SJCRH30 (cell line): ENCODE measurements around the gene APOM. TPM values are rescaled to one million over a fixed set of nuclear protein-coding genes. Genes with fewer than 3 reads are reported as not detected.

ENCODE experiments used
- DNase-seq, 2 experiments: peaks; one replicate each; pipeline ENCODE4 v3.0.0-alpha.2; 2015 to 2020
- H3K27ac ChIP-seq: fragments of 250-450 bp; sonication (Bioruptor Pico); 2 replicates; pipeline ENCODE4 v1.5.1; 2020; ENCODE audit warnings: mild to moderate bottlenecking, moderate library complexity
- H3K27me3 ChIP-seq: fragments of 250-450 bp; sonication (Bioruptor Pico); 2 replicates; pipeline ENCODE4 v1.5.1; 2020; ENCODE audit warnings: mild to moderate bottlenecking, moderate library complexity
- H3K36me3 ChIP-seq: fragments of 250-450 bp; sonication (Bioruptor Pico); 2 replicates; pipeline ENCODE4 v1.5.1; 2020; ENCODE audit warnings: mild to moderate bottlenecking, moderate library complexity
- H3K4me1 ChIP-seq: fragments of 250-450 bp; sonication (Bioruptor Pico); 2 replicates; pipeline ENCODE4 v1.5.1; 2020; ENCODE audit warnings: mild to moderate bottlenecking, moderate library complexity
- H3K4me3 ChIP-seq: fragments of 250-450 bp; sonication (Bioruptor Pico); 2 replicates; pipeline ENCODE4 v1.5.1; 2020; ENCODE audit warnings: mild to moderate bottlenecking, moderate library complexity
- H3K9me3 ChIP-seq: fragments of 250-450 bp; sonication (Bioruptor Pico); replicated peaks from 2 replicates; pipeline ENCODE4 v1.5.1; 2020; ENCODE audit warnings: mild to moderate bottlenecking, moderate library complexity
- total RNA-seq: library from RNA; depleted of rRNA; stranded (reverse); fragments of >200 nt; shearing (Covaris generic); gene quantifications from 2 replicates; pipeline ENCODE4 v1.2.3, GENCODE V29; 2014

Gene APOM
- total RNA-seq, 1 experiment from 2014 or later: 1.8 TPM

DNA sequence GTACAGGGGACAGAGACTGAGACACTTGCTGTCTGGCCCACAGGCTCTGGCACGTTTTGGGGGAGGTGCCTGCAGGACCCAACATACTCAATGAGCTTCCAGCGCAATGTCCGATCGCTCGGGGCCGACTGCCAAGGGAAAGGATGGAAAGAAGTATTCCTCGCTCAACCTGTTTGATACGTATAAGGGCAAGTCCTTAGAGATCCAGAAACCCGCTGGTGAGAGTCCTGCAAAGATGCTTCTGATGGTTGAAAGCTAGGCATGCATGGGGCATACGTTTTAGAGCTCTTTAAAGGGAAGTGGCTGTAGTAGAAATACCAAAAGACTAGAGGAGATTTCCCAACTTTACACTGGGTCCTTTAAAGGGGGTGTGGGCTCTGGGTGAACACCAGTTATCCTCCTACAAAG lies 33.0 kb upstream of the APOM start:
- Histone ChIP-seq H3K36me3 (peaks cover 55% of the 10 kb centered on the region), H3K9me3 (no peaks in the 10 kb centered on the region), H3K27ac (no peak overlapping the region; the same call in 1 of the 2 replicates), H3K4me1 (no peaks in the 10 kb centered on the region), H3K4me3 (peak overlapping the region; percentile 95), H3K27me3 (no peaks in the 10 kb centered on the region)
- DNase-seq: no peak

DNA sequence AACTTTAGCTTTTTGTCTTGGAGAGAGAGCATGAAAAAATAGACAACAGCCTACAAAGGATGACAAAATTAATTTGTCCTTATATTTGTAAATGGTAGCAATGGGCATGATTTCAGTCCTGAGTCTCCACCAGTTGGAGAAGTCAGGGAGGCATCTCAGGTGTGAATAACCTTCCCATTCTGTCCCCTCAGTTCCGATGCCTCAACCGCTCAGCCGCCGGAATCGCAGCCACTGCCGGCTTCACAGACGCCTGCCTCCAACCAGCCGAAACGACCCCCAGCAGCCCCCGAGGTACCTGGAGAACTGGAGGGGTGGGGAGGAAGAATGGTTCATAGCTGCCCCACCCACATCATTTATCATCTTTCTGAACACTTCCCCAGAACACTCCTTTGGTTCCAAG lies 31.6 kb upstream of the APOM start:
- DNase-seq: no peak
- Histone ChIP-seq H3K27me3 (no peaks in the 10 kb centered on the region), H3K9me3 (no peaks in the 10 kb centered on the region), H3K27ac (no peak overlapping the region), H3K4me1 (no peaks in the 10 kb centered on the region), H3K36me3 (peaks cover 69% of the 10 kb centered on the region), H3K4me3 (no peak overlapping the region)

DNA sequence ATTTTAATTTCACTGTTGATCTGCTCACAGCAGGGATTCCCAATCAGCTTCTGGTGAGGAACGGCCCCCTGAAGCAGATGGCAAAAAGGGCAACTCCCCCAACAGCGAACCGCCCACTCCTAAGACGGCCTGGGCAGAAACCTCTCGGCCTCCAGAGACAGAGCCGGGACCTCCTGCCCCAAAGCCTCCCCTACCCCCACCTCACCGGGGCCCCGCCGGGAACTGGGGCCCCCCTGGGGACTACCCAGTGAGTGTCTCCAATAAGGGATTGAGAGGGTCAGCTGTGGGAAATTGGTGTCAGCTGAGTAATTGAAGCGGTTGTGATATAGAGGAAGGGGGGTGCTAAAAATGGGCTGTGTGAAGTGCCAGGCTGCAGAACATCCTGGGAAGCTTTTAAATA lies 28.7 kb upstream of the APOM start:
- Histone ChIP-seq H3K4me3 (no peak overlapping the region), H3K27ac (no peak overlapping the region), H3K27me3 (no peaks in the 10 kb centered on the region), H3K9me3 (no peaks in the 10 kb centered on the region), H3K36me3 (peaks cover 92% of the 10 kb centered on the region), H3K4me1 (no peaks in the 10 kb centered on the region)
- no peak for DNase-seq

DNA sequence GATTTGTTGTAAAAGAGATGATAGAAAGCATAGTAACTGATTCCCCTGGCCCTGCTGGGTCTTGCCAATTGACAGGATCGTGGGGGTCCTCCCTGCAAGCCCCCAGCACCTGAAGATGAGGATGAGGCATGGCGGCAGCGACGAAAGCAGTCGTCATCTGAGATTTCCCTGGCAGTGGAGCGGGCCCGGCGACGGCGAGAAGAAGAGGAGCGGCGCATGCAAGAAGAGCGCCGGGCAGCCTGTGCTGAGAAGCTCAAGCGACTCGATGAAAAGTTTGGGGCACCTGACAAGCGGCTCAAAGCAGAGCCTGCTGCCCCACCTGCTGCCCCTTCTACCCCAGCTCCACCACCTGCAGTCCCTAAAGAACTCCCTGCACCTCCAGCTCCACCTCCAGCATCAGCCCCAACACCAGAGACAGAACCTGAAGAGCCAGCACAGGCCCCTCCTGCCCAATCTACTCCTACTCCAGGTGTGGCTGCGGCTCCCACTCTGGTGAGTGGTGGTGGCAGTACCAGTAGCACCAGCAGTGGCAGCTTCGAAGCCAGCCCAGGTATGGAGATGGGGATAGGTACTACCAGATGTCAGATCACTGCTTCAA lies 27.9 kb upstream of the APOM start:
- Histone ChIP-seq H3K4me3 (no peak overlapping the region), H3K4me1 (no peaks in the 10 kb centered on the region), H3K27me3 (no peaks in the 10 kb centered on the region), H3K9me3 (no peaks in the 10 kb centered on the region), H3K27ac (no peak overlapping the region), H3K36me3 (peaks cover 96% of the 10 kb centered on the region)
- no peak for DNase-seq

DNA sequence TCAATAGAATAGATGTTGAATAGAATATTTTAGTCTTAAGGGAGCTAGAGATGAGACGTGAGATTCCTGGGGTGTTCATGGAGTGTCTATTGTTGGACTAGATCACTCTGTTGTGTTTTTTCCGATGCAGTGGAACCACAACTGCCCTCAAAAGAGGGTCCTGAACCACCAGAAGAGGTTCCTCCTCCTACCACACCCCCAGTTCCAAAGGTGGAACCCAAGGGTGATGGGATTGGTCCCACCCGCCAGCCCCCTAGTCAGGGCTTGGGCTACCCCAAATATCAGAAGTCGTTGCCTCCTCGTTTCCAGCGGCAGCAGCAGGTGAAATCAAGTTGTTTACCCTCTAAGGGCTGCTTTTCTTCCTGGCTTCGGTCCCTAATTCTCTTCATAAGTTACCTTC lies 26.7 kb upstream of the APOM start:
- Histone ChIP-seq H3K36me3 (peaks cover 93% of the 10 kb centered on the region), H3K9me3 (no peaks in the 10 kb centered on the region), H3K27ac (no peak overlapping the region), H3K4me1 (no peaks in the 10 kb centered on the region), H3K27me3 (no peaks in the 10 kb centered on the region), H3K4me3 (no peak overlapping the region)
- no peak for DNase-seq

DNA sequence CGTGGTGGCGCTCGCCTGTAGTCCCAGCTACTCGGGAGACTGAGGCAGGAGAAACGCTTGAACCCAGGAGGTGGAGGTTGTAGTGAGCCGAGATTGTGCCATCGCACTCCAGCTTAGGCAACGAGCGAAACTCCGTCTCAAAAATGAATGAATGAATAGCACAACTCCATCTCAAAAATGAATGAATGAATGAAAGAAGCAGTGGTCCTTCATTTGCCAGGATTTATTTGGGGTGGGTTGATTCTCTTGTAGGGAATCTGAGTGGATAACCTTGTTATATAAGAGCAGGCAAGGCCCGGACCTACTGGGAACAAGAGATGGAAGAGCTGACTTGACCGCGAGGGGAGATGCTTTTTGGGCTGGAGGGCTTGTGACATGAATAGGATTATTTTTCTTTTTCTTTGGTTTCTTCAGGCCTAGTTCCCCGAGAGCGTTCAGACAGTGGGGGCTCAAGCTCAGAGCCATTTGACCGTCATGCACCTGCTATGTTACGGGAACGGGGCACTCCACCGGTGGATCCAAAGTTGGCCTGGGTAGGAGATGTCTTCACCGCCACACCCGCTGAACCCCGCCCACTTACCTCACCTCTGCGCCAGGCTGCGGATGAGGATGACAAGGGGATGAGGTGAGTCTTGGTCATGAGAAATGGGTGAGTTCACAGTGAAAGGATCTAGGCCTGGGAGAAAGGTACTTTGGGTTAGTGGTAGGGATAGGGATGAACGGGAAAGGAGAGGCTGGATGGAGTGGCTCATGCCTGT lies 25.3 kb upstream of the APOM start:
- Histone ChIP-seq H3K36me3 (peaks cover 93% of the 10 kb centered on the region), H3K27ac (no peak overlapping the region), H3K4me3 (no peak overlapping the region), H3K9me3 (no peaks in the 10 kb centered on the region), H3K4me1 (no peaks in the 10 kb centered on the region), H3K27me3 (no peaks in the 10 kb centered on the region)
- no peak for DNase-seq

DNA sequence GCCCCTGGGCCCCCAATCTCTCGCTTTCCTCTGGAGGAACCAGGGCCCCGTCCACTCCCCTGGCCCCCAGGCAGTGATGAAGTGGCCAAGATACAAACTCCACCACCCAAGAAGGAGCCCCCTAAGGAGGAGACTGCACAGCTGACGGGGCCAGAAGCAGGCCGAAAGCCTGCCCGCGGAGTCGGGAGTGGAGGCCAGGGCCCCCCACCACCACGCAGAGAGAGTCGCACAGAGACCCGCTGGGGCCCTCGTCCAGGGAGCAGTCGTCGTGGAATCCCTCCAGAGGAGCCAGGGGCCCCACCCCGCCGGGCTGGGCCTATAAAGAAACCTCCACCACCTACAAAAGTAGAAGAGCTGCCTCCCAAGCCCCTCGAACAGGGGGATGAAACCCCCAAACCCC lies 24.5 kb upstream of the APOM start:
- Histone ChIP-seq H3K4me3 (no peak overlapping the region), H3K9me3 (no peaks in the 10 kb centered on the region), H3K27ac (no peak overlapping the region), H3K4me1 (no peaks in the 10 kb centered on the region), H3K27me3 (no peaks in the 10 kb centered on the region), H3K36me3 (peaks cover 93% of the 10 kb centered on the region)
- no peak for DNase-seq

DNA sequence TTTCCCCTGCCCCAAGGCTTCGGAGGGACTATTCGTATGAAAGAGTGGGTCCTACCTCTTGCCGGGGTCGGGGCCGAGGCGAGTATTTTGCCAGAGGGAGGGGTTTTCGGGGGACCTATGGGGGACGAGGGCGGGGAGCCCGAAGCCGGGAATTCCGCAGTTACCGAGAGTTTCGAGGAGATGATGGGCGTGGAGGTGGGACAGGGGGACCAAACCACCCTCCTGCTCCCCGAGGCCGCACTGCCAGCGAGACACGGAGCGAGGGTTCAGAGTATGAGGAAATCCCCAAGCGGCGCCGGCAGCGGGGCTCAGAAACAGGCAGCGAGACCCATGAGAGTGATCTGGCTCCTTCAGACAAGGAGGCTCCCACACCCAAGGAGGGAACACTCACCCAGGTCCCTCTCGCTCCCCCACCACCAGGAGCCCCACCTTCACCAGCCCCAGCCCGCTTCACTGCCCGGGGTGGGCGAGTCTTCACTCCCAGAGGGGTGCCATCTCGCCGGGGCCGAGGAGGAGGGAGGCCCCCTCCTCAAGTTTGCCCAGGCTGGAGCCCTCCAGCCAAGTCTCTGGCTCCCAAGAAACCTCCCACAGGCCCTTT lies 23.9 kb upstream of the APOM start:
- H3K4me3 ChIP-seq: no peak overlapping the region
- no peaks in the 10 kb centered on the region for H3K4me1 ChIP-seq
- H3K36me3 ChIP-seq: peaks cover 93% of the 10 kb centered on the region
- H3K27ac ChIP-seq: no peak overlapping the region
- DNase-seq: no peak
- H3K27me3 ChIP-seq: no peaks in the 10 kb centered on the region
- H3K9me3 ChIP-seq: no peaks in the 10 kb centered on the region

DNA sequence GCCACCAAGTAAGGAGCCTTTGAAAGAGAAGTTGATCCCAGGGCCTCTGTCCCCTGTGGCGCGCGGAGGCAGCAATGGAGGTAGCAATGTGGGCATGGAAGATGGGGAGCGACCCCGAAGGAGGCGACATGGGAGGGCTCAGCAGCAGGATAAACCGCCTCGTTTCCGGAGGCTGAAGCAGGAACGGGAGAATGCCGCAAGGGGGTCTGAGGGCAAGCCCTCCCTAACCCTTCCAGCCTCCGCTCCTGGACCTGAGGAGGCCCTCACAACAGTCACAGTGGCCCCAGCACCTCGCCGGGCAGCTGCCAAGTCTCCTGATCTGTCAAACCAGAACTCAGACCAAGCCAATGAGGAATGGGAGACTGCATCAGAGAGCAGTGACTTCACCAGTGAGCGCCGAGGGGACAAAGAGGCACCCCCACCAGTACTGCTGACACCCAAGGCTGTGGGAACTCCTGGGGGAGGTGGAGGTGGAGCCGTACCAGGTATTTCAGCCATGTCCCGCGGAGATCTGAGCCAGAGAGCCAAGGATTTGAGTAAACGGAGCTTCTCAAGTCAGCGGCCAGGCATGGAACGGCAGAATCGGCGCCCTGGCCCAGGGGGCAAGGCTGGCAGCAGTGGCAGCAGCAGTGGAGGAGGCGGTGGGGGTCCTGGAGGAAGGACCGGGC lies 23.3 kb upstream of the APOM start:
- no peaks in the 10 kb centered on the region for H3K27me3 ChIP-seq

DNA sequence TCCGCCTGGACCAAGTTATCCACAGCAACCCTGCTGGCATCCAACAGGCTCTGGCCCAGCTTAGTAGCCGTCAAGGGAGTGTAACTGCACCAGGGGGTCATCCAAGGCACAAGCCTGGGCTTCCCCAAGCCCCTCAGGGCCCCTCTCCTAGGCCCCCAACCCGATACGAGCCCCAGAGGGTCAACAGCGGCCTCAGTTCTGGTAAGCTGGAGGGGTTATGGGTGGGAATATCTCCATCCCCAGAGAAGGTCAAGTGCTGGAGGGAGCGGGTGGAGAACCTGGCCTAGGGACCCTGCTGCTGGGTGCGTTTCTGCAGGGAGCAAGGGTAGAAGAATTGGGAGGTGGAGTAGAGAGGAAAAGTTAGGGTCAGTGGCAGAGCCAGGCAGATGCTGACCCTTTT lies 22.2 kb upstream of the APOM start:
- no peak for DNase-seq
- Histone ChIP-seq H3K36me3 (peaks cover 91% of the 10 kb centered on the region), H3K4me1 (no peaks in the 10 kb centered on the region), H3K4me3 (no peak overlapping the region), H3K27ac (no peak overlapping the region), H3K27me3 (no peaks in the 10 kb centered on the region), H3K9me3 (no peaks in the 10 kb centered on the region)

More for the DNA sequence above, 23.3 kb upstream of the APOM start:
- H3K9me3 ChIP-seq: no peaks in the 10 kb centered on the region
- DNase-seq: no peak
- peaks cover 92% of the 10 kb centered on the region for H3K36me3 ChIP-seq
- H3K4me3 ChIP-seq: no peak overlapping the region
- no peaks in the 10 kb centered on the region for H3K4me1 ChIP-seq
- no peak overlapping the region for H3K27ac ChIP-seq

DNA sequence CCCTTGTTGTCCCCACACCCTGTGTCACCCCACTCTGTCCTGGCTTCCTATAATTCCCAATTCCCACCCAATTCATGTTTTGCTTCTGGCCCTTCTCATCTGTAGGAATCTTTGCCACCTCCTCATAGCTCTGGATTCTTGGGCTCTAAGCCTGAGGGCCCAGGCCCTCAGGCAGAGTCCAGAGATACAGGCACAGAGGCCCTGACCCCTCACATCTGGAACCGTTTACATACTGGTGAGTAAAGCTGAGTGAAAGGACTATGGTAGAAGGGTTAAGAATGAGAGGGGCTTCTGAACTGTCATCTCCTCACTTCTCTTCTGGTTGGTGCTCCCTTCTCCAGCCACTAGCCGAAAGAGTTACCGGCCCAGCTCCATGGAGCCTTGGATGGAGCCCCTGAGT lies 21.6 kb upstream of the APOM start:
- Histone ChIP-seq H3K27me3 (no peaks in the 10 kb centered on the region), H3K27ac (no peak overlapping the region), H3K36me3 (peaks cover 91% of the 10 kb centered on the region), H3K4me1 (no peaks in the 10 kb centered on the region), H3K4me3 (no peak overlapping the region), H3K9me3 (no peaks in the 10 kb centered on the region)
- DNase-seq: no peak

DNA sequence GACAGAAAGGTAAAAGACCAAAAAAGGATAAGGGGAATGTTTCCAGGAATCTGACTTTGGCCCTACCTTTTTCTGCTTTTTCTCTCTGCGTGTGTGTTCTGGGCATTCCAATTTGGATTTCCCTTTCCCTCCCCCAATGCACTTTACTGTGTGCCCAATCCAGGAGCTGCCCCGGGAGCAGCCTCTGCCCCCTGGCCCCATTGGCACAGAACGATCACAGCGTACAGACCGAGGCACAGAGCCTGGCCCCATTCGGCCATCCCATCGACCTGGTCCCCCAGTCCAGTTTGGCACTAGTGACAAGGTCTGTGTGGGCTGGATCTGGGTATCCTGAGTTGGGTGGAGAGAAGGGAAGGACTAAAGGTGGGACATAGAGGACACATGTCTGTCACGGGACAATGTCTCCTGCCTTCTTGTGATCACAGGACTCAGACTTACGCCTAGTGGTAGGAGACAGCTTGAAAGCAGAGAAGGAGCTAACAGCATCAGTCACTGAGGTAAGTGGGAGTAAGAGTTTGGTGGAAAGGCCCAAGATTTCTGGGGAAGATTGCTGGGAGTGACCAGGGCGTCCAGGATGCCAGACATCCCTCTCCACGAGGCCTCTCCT lies 20.6 kb upstream of the APOM start:
- DNase-seq: no peak
- no peaks in the 10 kb centered on the region for H3K4me1 ChIP-seq
- H3K36me3 ChIP-seq: peaks cover 94% of the 10 kb centered on the region
- H3K27me3 ChIP-seq: no peaks in the 10 kb centered on the region
- H3K4me3 ChIP-seq: no peak overlapping the region
- no peaks in the 10 kb centered on the region for H3K9me3 ChIP-seq
- H3K27ac ChIP-seq: no peak overlapping the region

DNA sequence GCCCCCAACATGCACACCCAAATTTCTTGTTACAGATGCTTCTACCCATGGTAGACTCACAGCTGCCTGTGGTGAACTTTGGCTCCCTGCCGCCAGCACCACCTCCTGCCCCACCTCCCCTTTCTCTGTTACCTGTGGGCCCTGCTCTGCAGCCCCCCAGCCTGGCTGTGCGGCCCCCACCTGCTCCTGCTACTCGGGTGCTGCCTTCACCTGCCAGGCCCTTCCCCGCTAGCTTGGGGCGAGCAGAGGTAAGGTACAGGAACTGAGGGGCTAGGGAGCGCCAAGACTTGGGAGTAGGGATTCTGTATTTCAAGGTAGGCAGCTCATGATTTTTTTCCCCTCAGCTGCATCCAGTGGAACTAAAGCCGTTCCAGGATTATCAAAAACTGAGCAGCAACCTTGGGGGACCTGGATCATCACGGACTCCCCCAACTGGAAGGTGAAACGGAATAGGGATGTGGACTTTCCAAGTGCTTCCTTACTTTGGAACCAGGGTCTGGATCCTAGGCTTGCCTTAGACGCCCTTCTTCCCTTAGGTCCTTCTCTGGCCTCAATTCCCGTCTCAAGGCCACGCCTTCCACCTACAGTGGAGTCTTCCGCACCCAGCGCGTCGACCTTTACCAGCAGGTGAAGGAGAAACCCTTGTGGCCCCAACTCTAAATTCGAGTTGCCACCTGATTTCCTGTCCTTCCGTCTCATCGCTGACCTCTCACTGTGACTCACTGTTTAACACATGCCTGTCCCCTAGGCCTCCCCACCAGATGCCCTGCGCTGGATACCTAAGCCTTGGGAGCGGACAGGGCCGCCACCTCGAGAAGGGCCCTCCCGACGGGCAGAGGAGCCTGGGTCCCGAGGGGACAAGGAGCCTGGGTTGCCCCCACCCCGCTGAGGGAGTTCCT lies 18.7 kb upstream of the APOM start:
- H3K4me1 ChIP-seq: no peaks in the 10 kb centered on the region
- no peak overlapping the region for H3K4me3 ChIP-seq
- no peak overlapping the region for H3K27ac ChIP-seq
- H3K36me3 ChIP-seq: peaks cover 93% of the 10 kb centered on the region
- no peaks in the 10 kb centered on the region for H3K27me3 ChIP-seq
- DNase-seq: no peak
- no peaks in the 10 kb centered on the region for H3K9me3 ChIP-seq

DNA sequence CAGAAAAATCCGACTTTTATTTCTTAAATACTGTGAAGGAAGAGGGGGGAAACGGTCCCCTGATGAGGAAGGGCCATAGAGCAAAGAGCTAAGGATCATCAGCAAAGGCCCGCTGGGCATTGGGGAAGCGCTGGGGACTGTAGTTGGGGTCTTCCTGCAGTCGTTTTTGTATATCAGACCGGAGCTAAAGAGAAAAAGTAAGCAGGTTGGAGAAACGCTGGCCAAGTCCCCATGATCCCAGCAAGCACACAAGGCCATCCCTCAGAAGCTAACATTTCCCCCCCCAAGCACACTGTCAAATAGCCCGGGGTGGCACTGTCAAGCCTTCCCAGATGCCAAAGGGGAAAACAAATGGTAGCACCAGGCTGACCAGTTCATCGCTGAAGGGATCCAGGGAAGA lies 16.7 kb upstream of the APOM start:
- H3K27ac ChIP-seq: no peak overlapping the region
- no peak for DNase-seq

More for the DNA sequence above, 16.7 kb upstream of the APOM start:
- Histone ChIP-seq H3K9me3 (no peaks in the 10 kb centered on the region), H3K4me1 (no peaks in the 10 kb centered on the region), H3K27me3 (no peaks in the 10 kb centered on the region), H3K4me3 (no peak overlapping the region), H3K36me3 (peaks cover 84% of the 10 kb centered on the region)
